DOHH2 (cell line): ENCODE data around the gene FREM1.

ENCODE experiments used
- H3F3A ChIP-seq: fragments of 200-600 bp; sonication (generic), shearing (Covaris generic); 2 replicates; pipeline ENCODE4 v1.6.0; 2016; ENCODE audit warnings: antibody characterized with exemption, mild to moderate bottlenecking; ENCODE audit not compliant: control insufficient read depth, insufficient read depth
- H3K27ac ChIP-seq: fragments of 200-600 bp; sonication (generic); 2 replicates; pipeline ENCODE4 v1.5.1; 2014; ENCODE audit warnings: low read depth, mild to moderate bottlenecking, low read length, moderate library complexity
- H3K27me3 ChIP-seq: fragments of 200-600 bp; sonication (generic); 2 replicates; pipeline ENCODE4 v1.6.1; 2014; ENCODE audit warnings: mild to moderate bottlenecking, low read length, mixed read lengths; ENCODE audit not compliant: control insufficient read depth
- H3K36me3 ChIP-seq: fragments of 200-600 bp; sonication (generic); 2 replicates; pipeline ENCODE4 v1.6.1; 2014; ENCODE audit warnings: mild to moderate bottlenecking, low read length, moderate library complexity, mixed read lengths; ENCODE audit not compliant: control insufficient read depth
- H3K4me1 ChIP-seq: fragments of 200-600 bp; sonication (generic); 2 replicates; pipeline ENCODE4 v1.6.1; 2014; ENCODE audit warnings: mild to moderate bottlenecking, low read length, mixed read lengths; ENCODE audit not compliant: control insufficient read depth
- H3K4me2 ChIP-seq: fragments of 200-600 bp; sonication (generic); 2 replicates; pipeline ENCODE4 v1.6.0; 2014; ENCODE audit warnings: mild to moderate bottlenecking, low read length, moderate library complexity
- H3K4me3 ChIP-seq: fragments of 200-600 bp; sonication (generic); 2 replicates; pipeline ENCODE4 v1.5.1; 2014; ENCODE audit warnings: mild to moderate bottlenecking, low read length, mixed read lengths
- H3K79me2 ChIP-seq: fragments of 200-600 bp; sonication (generic); 2 replicates; pipeline ENCODE4 v1.6.1; 2014; ENCODE audit warnings: mild to moderate bottlenecking, low read length, mixed read lengths; ENCODE audit not compliant: control insufficient read depth
- H3K9me2 ChIP-seq: fragments of 200-600 bp; sonication (generic); replicated peaks from 2 replicates; pipeline ENCODE4 v1.6.1; 2014; ENCODE audit warnings: mild to moderate bottlenecking, low read length, mixed read lengths; ENCODE audit not compliant: control insufficient read depth
- H3K9me3 ChIP-seq: fragments of 200-600 bp; sonication (generic); 2 replicates; pipeline ENCODE4 v1.6.1; 2014; ENCODE audit warnings: antibody characterized with exemption, low read length, mixed read lengths; ENCODE audit not compliant: control insufficient read depth, insufficient read depth
- H4K20me1 ChIP-seq: fragments of 200-600 bp; sonication (generic); 2 replicates; pipeline ENCODE4 v1.6.0; 2014; ENCODE audit warnings: low read depth, mild to moderate bottlenecking, antibody characterized with exemption, low read length, moderate library complexity; ENCODE audit not compliant: control insufficient read depth, insufficient read depth
- CTCF ChIP-seq: fragments of 200-600 bp; sonication (generic); IDR thresholded peaks from one replicate; pipeline ENCODE4 v1.5.1; 2014; ENCODE audit warnings: antibody characterized with exemption, mild to moderate bottlenecking, low read depth, low read length; ENCODE audit not compliant: poor library complexity, severe bottlenecking
- EZH2phosphoT487 ChIP-seq: fragments of 200-600 bp; sonication (generic); IDR thresholded peaks from 2 replicates; pipeline ENCODE4 v1.6.1; 2017; ENCODE audit warnings: borderline replicate concordance, mild to moderate bottlenecking, antibody characterized with exemption, low read length, moderate library complexity, mixed read lengths

FREM1 gene

DNA sequence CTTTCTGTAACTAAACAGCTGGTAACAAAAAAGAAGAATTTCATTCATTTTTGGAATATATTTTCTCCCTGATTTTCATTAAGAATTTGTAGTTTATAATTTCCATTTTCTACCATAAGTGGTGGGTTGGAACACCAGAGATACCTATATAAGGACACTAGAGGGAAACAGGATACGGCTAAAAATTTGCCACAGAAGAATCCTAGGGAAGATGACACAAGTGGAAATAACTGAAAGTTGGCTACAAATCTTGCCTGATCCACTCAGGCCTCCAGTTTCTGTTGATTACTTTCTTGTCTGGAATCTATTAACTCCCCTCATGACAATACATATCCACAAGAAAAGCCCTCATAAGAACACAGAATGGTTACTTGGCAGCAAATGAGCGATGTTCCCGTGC, 46.8 kb downstream of the FREM1 start:
- no peaks in the 10 kb centered on the region for H3K4me1 ChIP-seq
- no peak overlapping the region for H3K4me2 ChIP-seq
- H3K9me2 ChIP-seq = no peaks in the 10 kb centered on the region
- TF ChIP-seq CTCF (no peak), EZH2phosphoT487 (no peak)
- H4K20me1 ChIP-seq = no peaks in the 10 kb centered on the region
- no peaks in the 10 kb centered on the region for H3K36me3 ChIP-seq
- H3K4me3 ChIP-seq = no peak overlapping the region
- no peaks in the 10 kb centered on the region for H3K79me2 ChIP-seq
- H3K9me3 ChIP-seq = no peaks in the 10 kb centered on the region
- H3F3A ChIP-seq = no peaks in the 10 kb centered on the region
- no peaks in the 10 kb centered on the region for H3K27me3 ChIP-seq
- no peak overlapping the region for H3K27ac ChIP-seq

DNA sequence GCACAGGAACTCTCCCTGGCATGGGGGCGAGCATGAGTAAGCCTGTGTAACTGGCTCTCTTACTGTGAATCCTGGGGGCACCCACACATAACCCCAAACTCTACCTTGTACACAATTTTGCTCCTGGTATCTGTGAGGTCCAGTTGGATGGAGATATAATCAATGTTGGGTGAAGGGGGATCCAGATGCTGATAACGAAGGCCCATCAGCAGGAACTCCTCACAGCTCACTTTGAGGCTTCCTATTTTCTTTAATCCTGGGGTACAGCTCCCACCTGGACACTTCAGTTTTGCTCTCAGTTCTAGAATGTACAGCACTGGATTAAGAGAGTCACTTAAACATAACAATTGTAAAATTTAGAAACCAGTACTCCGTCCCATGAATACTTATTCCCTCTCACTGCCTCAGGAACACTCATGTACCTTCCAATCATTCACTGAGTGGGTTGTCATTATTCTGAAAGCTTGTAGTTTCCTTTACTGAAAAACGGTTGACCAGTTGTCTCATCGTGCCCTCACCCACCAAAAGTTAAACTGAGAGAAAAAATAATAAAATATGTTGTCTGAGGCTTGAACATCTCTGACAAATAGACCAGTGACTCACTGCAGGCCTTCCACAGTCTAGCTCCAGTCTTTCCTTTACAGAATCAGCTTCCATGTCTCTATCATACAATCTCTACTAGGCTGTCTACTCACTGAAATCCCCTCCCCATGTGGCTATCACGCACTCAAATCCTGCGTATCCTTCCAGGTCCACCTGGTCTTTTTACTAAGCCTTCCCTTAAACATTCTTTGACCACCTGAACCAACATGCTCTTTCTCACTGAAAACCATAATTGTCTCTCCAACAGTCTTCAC, 52.6 kb downstream of the FREM1 start:
- H3K9me2 ChIP-seq = no peaks in the 10 kb centered on the region
- H3F3A ChIP-seq = no peaks in the 10 kb centered on the region
- no peak overlapping the region for H3K4me2 ChIP-seq
- TF ChIP-seq CTCF (no peak), EZH2phosphoT487 (no peak)
- no peaks in the 10 kb centered on the region for H3K36me3 ChIP-seq
- no peaks in the 10 kb centered on the region for H4K20me1 ChIP-seq
- no peak overlapping the region for H3K4me3 ChIP-seq
- no peaks in the 10 kb centered on the region for H3K27me3 ChIP-seq
- H3K9me3 ChIP-seq = no peaks in the 10 kb centered on the region
- no peaks in the 10 kb centered on the region for H3K79me2 ChIP-seq
- H3K27ac ChIP-seq = no peak overlapping the region
- no peaks in the 10 kb centered on the region for H3K4me1 ChIP-seq

DNA sequence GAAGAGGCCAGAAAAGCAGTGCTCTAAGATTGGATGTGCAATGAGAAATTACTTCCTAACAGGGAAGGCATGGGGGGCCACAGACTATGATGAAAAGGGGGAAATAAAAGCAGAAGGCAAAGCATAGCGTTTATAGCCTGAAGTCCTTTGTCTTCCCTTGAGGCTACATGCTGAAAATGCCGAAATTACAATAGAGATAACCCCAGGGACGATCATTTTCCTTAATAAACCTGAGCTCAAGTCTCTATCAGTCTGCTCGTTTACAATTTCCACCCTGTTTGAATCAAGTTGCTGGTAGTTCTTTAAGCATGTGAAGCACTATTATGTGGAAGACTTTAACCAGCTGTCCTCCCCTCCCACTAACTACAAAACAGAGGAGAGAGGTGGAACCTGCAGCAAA, 60.4 kb downstream of the FREM1 start:
- Histone ChIP-seq H3K4me3 (no peak overlapping the region), H3K79me2 (no peaks in the 10 kb centered on the region), H4K20me1 (no peaks in the 10 kb centered on the region), H3K27ac (no peak overlapping the region), H3K9me3 (no peaks in the 10 kb centered on the region), H3K4me1 (no peaks in the 10 kb centered on the region), H3K27me3 (peaks cover 4% of the 10 kb centered on the region; the same call in 1 of the 2 replicates), H3K9me2 (no peaks in the 10 kb centered on the region), H3K36me3 (no peaks in the 10 kb centered on the region), H3F3A (no peaks in the 10 kb centered on the region), H3K4me2 (no peak overlapping the region)
- TF ChIP-seq CTCF = no peak
- TF ChIP-seq EZH2phosphoT487 = no peak
